ENCODE results near the gene EXD2. TPM values are rescaled to one million over a fixed set of nuclear protein-coding genes. Genes with fewer than 3 reads are reported as not detected.

Gene EXD2
- total and polyA plus RNA-seq, 10 of the 15 experiments (the other 5 are each of a cell fraction or from before 2014, with no cell fraction given), result 1.0 to 12.4 (median 4.6) TPM

DNA sequence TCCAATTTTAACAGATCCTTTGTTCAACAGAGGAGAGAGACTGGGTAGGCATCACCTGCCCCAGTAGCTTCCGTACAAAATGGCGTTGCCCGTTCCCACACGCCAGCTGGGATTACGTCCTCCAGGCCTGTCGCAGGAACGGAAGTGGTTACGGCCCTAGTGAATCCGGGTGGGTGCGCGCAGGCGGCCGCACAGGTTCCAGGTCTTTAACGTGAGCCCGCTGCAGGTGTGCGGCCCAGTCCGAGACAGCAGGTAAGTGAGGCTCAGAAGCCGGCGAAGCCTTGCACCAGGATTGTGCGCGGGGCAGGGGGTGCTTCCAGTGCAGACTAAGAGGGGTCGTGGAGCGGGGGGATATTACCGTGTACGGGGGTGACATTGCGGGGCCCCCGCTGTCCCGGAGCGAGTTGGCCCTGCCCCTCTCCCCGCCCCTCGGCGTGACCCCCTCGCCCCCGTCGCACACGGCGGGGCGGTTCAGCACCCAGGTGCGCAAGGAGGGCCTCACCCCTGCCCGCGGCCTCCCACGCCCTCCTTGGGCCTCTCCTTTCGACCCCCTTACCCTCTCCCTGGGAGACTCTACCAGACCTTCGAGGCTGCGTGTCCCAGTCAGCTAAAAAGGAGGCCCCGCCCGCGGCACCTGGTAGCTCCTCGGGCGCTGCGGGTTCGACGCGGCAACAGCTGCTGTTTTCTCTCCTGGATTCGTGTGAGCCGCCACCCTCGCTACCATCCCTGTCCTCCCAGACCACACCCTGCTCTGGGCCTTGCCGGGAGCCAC lies at the start of gene EXD2 (continued):
- peak; percentile 4 to 58; a peak in 2 of 4 replicates for TF ChIP-seq BHLHE40 (IDR thresholded peaks at IDR 0.05; ENCODE audit: borderline replicate concordance in 1 of 2, low read depth in 2 of 2, low read length in 1 of 2)
- TF ChIP-seq SUPT20H (IDR thresholded peaks at IDR 0.05; ENCODE audit: borderline replicate concordance, control insufficient read depth, low read depth, low read length), result no peak
- no peak for TF ChIP-seq NFYB (IDR thresholded peaks at IDR 0.05; ENCODE audit: insufficient read depth, low read depth, low read length)
- no peak for TF ChIP-seq ZNF207 (IDR thresholded peaks at IDR 0.05; ENCODE audit: borderline replicate concordance)
- peak; percentile 50 for TF ChIP-seq SP1 (IDR thresholded peaks at IDR 0.05; ENCODE audit: low read depth, low read length)
- TF ChIP-seq SMAD1 (IDR thresholded peaks at IDR 0.05; ENCODE audit: low read depth, partially characterized antibody), result no peak
- TF ChIP-seq SMARCA5 (IDR thresholded peaks at IDR 0.05), result peak; percentile 70; the same call in 1 of the 2 replicates
- peak; percentile 88 for TF ChIP-seq NR2F1 (conservative IDR thresholded peaks at IDR 0.05)
- TF ChIP-seq POLR2AphosphoS5 (IDR thresholded peaks at IDR 0.05; ENCODE audit: low read length), result peak; percentile 60; the same call in 1 of the 2 replicates
- no peak for TF ChIP-seq E2F4 (IDR thresholded peaks at IDR 0.05; ENCODE audit: low read depth, low read length)
- TF ChIP-seq, protein P1, sequence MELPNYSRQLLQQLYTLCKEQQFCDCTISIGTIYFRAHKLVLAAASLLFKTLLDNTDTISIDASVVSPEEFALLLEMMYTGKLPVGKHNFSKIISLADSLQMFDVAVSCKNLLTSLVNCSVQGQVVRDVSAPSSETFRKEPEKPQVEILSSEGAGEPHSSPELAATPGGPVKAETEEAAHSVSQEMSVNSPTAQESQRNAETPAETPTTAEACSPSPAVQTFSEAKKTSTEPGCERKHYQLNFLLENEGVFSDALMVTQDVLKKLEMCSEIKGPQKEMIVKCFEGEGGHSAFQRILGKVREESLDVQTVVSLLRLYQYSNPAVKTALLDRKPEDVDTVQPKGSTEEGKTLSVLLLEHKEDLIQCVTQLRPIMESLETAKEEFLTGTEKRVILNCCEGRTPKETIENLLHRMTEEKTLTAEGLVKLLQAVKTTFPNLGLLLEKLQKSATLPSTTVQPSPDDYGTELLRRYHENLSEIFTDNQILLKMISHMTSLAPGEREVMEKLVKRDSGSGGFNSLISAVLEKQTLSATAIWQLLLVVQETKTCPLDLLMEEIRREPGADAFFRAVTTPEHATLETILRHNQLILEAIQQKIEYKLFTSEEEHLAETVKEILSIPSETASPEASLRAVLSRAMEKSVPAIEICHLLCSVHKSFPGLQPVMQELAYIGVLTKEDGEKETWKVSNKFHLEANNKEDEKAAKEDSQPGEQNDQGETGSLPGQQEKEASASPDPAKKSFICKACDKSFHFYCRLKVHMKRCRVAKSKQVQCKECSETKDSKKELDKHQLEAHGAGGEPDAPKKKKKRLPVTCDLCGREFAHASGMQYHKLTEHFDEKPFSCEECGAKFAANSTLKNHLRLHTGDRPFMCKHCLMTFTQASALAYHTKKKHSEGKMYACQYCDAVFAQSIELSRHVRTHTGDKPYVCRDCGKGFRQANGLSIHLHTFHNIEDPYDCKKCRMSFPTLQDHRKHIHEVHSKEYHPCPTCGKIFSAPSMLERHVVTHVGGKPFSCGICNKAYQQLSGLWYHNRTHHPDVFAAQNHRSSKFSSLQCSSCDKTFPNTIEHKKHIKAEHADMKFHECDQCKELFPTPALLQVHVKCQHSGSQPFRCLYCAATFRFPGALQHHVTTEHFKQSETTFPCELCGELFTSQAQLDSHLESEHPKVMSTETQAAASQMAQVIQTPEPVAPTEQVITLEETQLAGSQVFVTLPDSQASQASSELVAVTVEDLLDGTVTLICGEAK (IDR thresholded peaks at IDR 0.05; ENCODE audit: borderline replicate concordance), result peak; percentile 98
- TF ChIP-seq IKZF2 (IDR thresholded peaks at IDR 0.05), result peak in 1 of 2 experiments; percentile 59; a peak in 3 of 4 replicates
- TF ChIP-seq POU2F2 (IDR thresholded peaks at IDR 0.05; ENCODE audit: borderline replicate concordance, low read depth, low read length), result peak; percentile 64; the same call in 1 of the 3 replicates
- TF ChIP-seq STAT3 (IDR thresholded peaks at IDR 0.05; ENCODE audit: low read depth, low read length), result no peak
- TF ChIP-seq RUNX3 (IDR thresholded peaks at IDR 0.05; ENCODE audit: low read length), result peak; percentile 98
- peak in 1 of 2 experiments; percentile 71; a peak in 2 of 4 replicates for TF ChIP-seq SRF (IDR thresholded peaks at IDR 0.05; ENCODE audit: low read depth in 2 of 2, low read length in 2 of 2)
- TF ChIP-seq YY1 (IDR thresholded peaks at IDR 0.05; ENCODE audit: low read depth, low read length), result peak; percentile 99
- no peak for TF ChIP-seq USF1 (IDR thresholded peaks at IDR 0.05; ENCODE audit: borderline replicate concordance, extremely low read length, insufficient read depth, low read depth, low read length)
- TF ChIP-seq SUZ12 (IDR thresholded peaks at IDR 0.05; ENCODE audit: unreplicated experiment), result no peak
- TF ChIP-seq MEF2A (IDR thresholded peaks at IDR 0.05; ENCODE audit: insufficient read depth, low read depth, low read length), result no peak
- no peak for TF ChIP-seq KDM1A (IDR thresholded peaks at IDR 0.05; ENCODE audit: borderline replicate concordance)
- TF ChIP-seq TAF1 (IDR thresholded peaks at IDR 0.05; ENCODE audit: borderline replicate concordance, low read depth, low read length), result peak; percentile 54; the same call in 1 of the 2 replicates
- no peak for TF ChIP-seq ELK1 (IDR thresholded peaks at IDR 0.05; ENCODE audit: low read depth, low read length)
